Glutamatergic neuron (in vitro differentiated cells): Measurements from ENCODE around the gene HEXIM1. TPM values are rescaled to one million over a fixed set of nuclear protein-coding genes. Genes with fewer than 3 reads are reported as not detected.
A peak's percentile ranks its signal among the peaks of the same experiment; 100 is the strongest.

ENCODE experiments used
- DNase-seq: peaks from one replicate; pipeline ENCODE4 v3.0.0; 2022
- H3K27ac Mint-ChIP-seq: one replicate; pipeline ENCODE4 v1.8.0; 2020; ENCODE audit warnings: mild to moderate bottlenecking, mixed read lengths, inconsistent platforms; ENCODE audit not compliant: unreplicated experiment
- H3K27me3 Mint-ChIP-seq: one replicate; pipeline ENCODE4 v1.8.0; 2020; ENCODE audit warnings: mild to moderate bottlenecking, moderate library complexity, mixed read lengths, inconsistent platforms; ENCODE audit not compliant: unreplicated experiment
- H3K36me3 Mint-ChIP-seq: one replicate; pipeline ENCODE4 v1.8.0; 2020; ENCODE audit warnings: mild to moderate bottlenecking, mixed read lengths, inconsistent platforms; ENCODE audit not compliant: unreplicated experiment
- H3K4me1 Mint-ChIP-seq: one replicate; pipeline ENCODE4 v1.8.0; 2020; ENCODE audit warnings: mild to moderate bottlenecking, low read depth, mixed read lengths, inconsistent platforms; ENCODE audit not compliant: unreplicated experiment
- H3K4me3 Mint-ChIP-seq: one replicate; pipeline ENCODE4 v1.8.0; 2020; ENCODE audit warnings: mild to moderate bottlenecking, mixed read lengths, inconsistent platforms; ENCODE audit not compliant: unreplicated experiment
- H3K9me3 Mint-ChIP-seq: one replicate; pipeline ENCODE4 v1.8.0; 2020; ENCODE audit warnings: mild to moderate bottlenecking, moderate library complexity, mixed read lengths, inconsistent platforms; ENCODE audit not compliant: unreplicated experiment
- CTCF ChIP-seq: fragments of 200-600 bp; sonication (generic); IDR thresholded peaks from one replicate; pipeline ENCODE4 v1.5.0; 2021; ENCODE audit not compliant: partially characterized antibody, unreplicated experiment
- total RNA-seq: library from RNA; stranded (reverse); fragmentation: NEBNext Ultra II Directional; extraction: Animal tissue kit (Norgen Biotek cat#: 25700); gene quantifications from one replicate; pipeline ENCODE4 v1.2.1, GENCODE V29; 2021; ENCODE audit not compliant: unreplicated experiment

HEXIM1 gene
- total RNA-seq, 1 donor from 2014 or later = 13.0 TPM

- TF ChIP-seq CTCF = no peak
- H3K4me3 Mint-ChIP-seq = peak overlapping the region; percentile 94
- H3K27me3 Mint-ChIP-seq = peaks cover 4% of the 10 kb centered on the region
- no peaks in the 10 kb centered on the region for H3K4me1 Mint-ChIP-seq
- peaks cover 3% of the 10 kb centered on the region for H3K9me3 Mint-ChIP-seq
- peak overlapping the region; percentile 97 for H3K27ac Mint-ChIP-seq
- no peaks in the 10 kb centered on the region for H3K36me3 Mint-ChIP-seq
- DNase-seq = no peak
Measured at GRCh38 chr17:45162025-45162687, 13.9 kb downstream of the HEXIM1 start.

- no peak overlapping the region for H3K4me3 Mint-ChIP-seq
- H3K27ac Mint-ChIP-seq = no peak overlapping the region
- DNase-seq = no peak
- peaks cover 4% of the 10 kb centered on the region for H3K27me3 Mint-ChIP-seq
- no peaks in the 10 kb centered on the region for H3K36me3 Mint-ChIP-seq
- TF ChIP-seq CTCF = no peak
- H3K4me1 Mint-ChIP-seq = no peaks in the 10 kb centered on the region
- H3K9me3 Mint-ChIP-seq = peaks cover 3% of the 10 kb centered on the region
Measured at GRCh38 chr17:45164734-45165269, 16.5 kb downstream of the HEXIM1 start.

GRCh38 chr17:45168991-45169752, 20.9 kb downstream of the HEXIM1 start:
- DNase-seq = no peak
- H3K4me1 Mint-ChIP-seq = peaks cover 5% of the 10 kb centered on the region
- H3K27ac Mint-ChIP-seq = no peak overlapping the region
- TF ChIP-seq CTCF = no peak
- H3K36me3 Mint-ChIP-seq = no peaks in the 10 kb centered on the region
- H3K9me3 Mint-ChIP-seq = no peaks in the 10 kb centered on the region
- H3K4me3 Mint-ChIP-seq = no peak overlapping the region
- no peaks in the 10 kb centered on the region for H3K27me3 Mint-ChIP-seq

- peaks cover 5% of the 10 kb centered on the region for H3K4me1 Mint-ChIP-seq
- H3K9me3 Mint-ChIP-seq = no peaks in the 10 kb centered on the region
- H3K4me3 Mint-ChIP-seq = no peak overlapping the region
- H3K27me3 Mint-ChIP-seq = no peaks in the 10 kb centered on the region
- H3K36me3 Mint-ChIP-seq = no peaks in the 10 kb centered on the region
- no peak overlapping the region for H3K27ac Mint-ChIP-seq
- no peak for TF ChIP-seq CTCF
- no peak for DNase-seq
Measured at GRCh38 chr17:45170280-45170930, 22.1 kb downstream of the HEXIM1 start.

GRCh38 chr17:45170931-45171337, 22.7 kb downstream of the HEXIM1 start:
- H3K4me1 Mint-ChIP-seq = peaks cover 5% of the 10 kb centered on the region
- no peak overlapping the region for H3K4me3 Mint-ChIP-seq
- H3K9me3 Mint-ChIP-seq = no peaks in the 10 kb centered on the region
- no peak overlapping the region for H3K27ac Mint-ChIP-seq
- H3K36me3 Mint-ChIP-seq = no peaks in the 10 kb centered on the region
- no peak for DNase-seq
- H3K27me3 Mint-ChIP-seq = no peaks in the 10 kb centered on the region
- no peak for TF ChIP-seq CTCF
